ENCODE results near the gene IL4. TPM values are rescaled to one million over a fixed set of nuclear protein-coding genes. Genes with fewer than 3 reads are reported as not detected.
A peak's percentile ranks its signal among the peaks of the same experiment; 100 is the strongest.

The IL4 gene
- total and polyA plus RNA-seq, 8 donors = not detected

- FAIRE-seq (no peak), ATAC-seq (no peak), DNase-seq (no peak)
- H3K27ac ChIP-seq = no peak overlapping the region
- no peak overlapping the region for H3K4me3 ChIP-seq
- intact Hi-C loops (cut with DNase I) = no loop called here
- TF ChIP-seq CTCF (IDR thresholded peaks at IDR 0.05) = no peak
- peaks cover 0 to 51% (median 15%) of the 10 kb centered on the region in 3 donors for H3K36me3 ChIP-seq
- no peaks in the 10 kb centered on the region for H3K4me1 ChIP-seq
- H3K27me3 ChIP-seq = no peaks in the 10 kb centered on the region
- no peaks in the 10 kb centered on the region for H3K9me3 ChIP-seq
- WGBS, 2 donors = 96% methylated on average over 3 of the region's 3 CpGs
These were observed 31.9 kb upstream of the IL4 start for GRCh38 chr5:132641841-132642240.

GRCh38 chr5:132644177-132644576 lies 29.6 kb upstream of the IL4 start:
- Histone ChIP-seq H3K4me1 (no peaks in the 10 kb centered on the region), H3K4me3 (no peak overlapping the region), H3K9me3 (no peaks in the 10 kb centered on the region), H3K36me3 (peaks cover 0 to 32% (median 6%) of the 10 kb centered on the region in 3 donors), H3K27ac (no peak overlapping the region), H3K27me3 (no peaks in the 10 kb centered on the region)
- DNase-seq (no peak), FAIRE-seq (no peak), ATAC-seq (no peak)
- intact Hi-C loops (cut with DNase I) = no loop called here
- no peak for TF ChIP-seq CTCF (IDR thresholded peaks at IDR 0.05)

- Histone ChIP-seq H3K4me1 (no peaks in the 10 kb centered on the region), H3K27me3 (no peaks in the 10 kb centered on the region), H3K27ac (no peak overlapping the region), H3K9me3 (no peaks in the 10 kb centered on the region), H3K4me3 (no peak overlapping the region), H3K36me3 (peaks cover 0 to 15% (median 0%) of the 10 kb centered on the region in 3 donors)
- ATAC-seq (peak; percentile 30 to 71 (median 62)), DNase-seq (no peak), FAIRE-seq (no peak)
- 49 to 55% methylated on average over 11 of the region's 11 CpGs for WGBS, 2 donors
- no peak for TF ChIP-seq CTCF (IDR thresholded peaks at IDR 0.05)
- intact Hi-C loops (cut with DNase I) = no loop called here
These were observed 27.1 kb upstream of the IL4 start for GRCh38 chr5:132646583-132647266.

GRCh38 chr5:132647473-132647872 lies 26.3 kb upstream of the IL4 start:
- ATAC-seq (peak in 1 of 4 donors; percentile 59), DNase-seq (no peak), FAIRE-seq (no peak)
- intact Hi-C loops (cut with DNase I) = no loop called here
- Histone ChIP-seq H3K27ac (no peak overlapping the region), H3K36me3 (peaks cover 0 to 7% (median 0%) of the 10 kb centered on the region in 3 donors), H3K4me3 (no peak overlapping the region), H3K9me3 (no peaks in the 10 kb centered on the region), H3K27me3 (no peaks in the 10 kb centered on the region), H3K4me1 (no peaks in the 10 kb centered on the region)
- no peak for TF ChIP-seq CTCF (IDR thresholded peaks at IDR 0.05)
- WGBS, 2 donors = 46 to 54% methylated on average over 2 of the region's 2 CpGs

- FAIRE-seq (no peak), ATAC-seq (no peak), DNase-seq (no peak)
- Histone ChIP-seq H3K9me3 (no peaks in the 10 kb centered on the region), H3K27ac (no peak overlapping the region), H3K4me3 (no peak overlapping the region), H3K36me3 (no peaks in the 10 kb centered on the region), H3K4me1 (no peaks in the 10 kb centered on the region), H3K27me3 (no peaks in the 10 kb centered on the region)
- intact Hi-C loops (cut with DNase I) = no loop called here
- TF ChIP-seq CTCF (IDR thresholded peaks at IDR 0.05) = no peak
- WGBS, 2 donors = 93 to 97% methylated on average over 1 of the region's 1 CpG
These were observed 25.4 kb upstream of the IL4 start for GRCh38 chr5:132648355-132648754.

Data from pancreas (tissue), 10 donors.